Hypothalamus (tissue), 51 donors: ENCODE results near the gene SLC16A6.
"Not testable (repeated sequence)": the region's sequence is repeated elsewhere in the genome, so short reads cannot be mapped to it uniquely, and the experiment has no call there.

Experiments used
- DNase-seq, 51 donors: peaks; one replicate each; lab custom pipeline; 2025; lab: John Stamatoyannopoulos, UW

Gene SLC16A6

DNA sequence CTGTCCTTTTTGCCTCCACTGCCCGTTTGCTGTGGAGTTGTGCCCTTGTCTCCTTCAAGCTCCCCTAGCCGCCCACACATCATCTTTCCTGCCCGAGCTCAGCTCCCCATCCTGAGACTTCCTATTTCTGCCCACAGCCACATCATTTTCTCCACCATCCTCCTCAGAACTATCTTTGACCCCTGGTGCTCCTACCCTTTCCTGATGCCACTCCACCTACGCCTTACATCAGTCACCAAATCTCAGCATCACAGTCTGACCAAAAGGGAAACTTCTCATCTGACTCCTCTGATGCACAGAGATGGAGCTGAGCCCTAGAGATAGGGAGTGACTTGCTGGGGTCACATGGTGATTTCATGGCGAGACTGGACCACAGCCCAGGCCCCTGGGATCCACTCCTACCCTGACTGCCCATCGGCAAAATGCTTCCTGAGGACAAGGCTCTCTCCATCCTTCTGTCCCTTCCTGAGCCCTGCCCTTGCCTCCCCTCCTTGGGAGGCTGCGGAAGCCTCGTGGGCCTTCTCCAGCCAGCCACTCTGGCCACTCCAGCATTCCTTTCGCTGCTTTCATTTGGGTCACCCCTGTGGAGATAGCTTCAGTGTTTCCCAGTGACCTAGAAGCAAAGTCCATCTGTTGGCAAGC is 62.8 kb downstream of the SLC16A6 start:
- DNase-seq: not testable (repeated sequence)

DNA sequence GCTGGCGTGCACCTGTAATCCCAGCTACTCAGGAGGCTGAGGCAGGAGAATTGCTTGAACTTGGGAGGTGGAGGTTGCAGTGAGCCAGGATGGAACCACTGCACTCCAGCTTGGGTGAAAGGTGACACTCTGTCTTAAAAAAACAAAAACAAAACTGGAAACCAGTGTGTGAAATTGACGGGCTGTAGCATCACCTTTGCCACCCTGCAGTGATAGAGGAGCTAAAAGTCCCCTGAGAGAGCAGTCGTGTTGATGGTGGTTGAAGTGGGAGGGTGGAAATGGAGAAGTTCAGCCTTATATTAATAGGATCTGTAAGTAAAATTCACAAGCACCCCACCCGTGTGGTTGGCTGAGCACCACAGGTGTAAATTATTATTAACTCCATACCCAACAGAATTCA is 65.9 kb downstream of the SLC16A6 start:
- DNase-seq: not testable (repeated sequence)

DNA sequence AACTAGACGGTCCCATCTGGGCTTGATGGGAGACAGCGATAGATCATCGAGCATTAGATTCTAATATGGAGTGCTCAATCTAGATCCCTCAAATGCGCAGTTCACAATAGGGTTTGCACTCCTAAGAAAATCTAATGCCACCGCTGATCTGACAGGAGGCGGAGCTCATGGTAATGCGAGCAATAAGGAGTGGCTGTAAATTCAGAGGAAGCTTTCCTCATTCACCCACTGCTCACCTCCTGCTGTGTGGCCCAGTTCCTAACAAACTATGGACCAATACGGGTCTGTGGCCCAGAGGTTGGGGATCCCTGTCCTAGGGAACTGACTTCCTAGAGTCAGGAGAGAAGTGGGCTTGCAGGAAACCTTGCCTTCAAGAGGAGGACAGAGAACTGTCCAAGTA is 68.3 kb downstream of the SLC16A6 start:
- no peak for DNase-seq

DNA sequence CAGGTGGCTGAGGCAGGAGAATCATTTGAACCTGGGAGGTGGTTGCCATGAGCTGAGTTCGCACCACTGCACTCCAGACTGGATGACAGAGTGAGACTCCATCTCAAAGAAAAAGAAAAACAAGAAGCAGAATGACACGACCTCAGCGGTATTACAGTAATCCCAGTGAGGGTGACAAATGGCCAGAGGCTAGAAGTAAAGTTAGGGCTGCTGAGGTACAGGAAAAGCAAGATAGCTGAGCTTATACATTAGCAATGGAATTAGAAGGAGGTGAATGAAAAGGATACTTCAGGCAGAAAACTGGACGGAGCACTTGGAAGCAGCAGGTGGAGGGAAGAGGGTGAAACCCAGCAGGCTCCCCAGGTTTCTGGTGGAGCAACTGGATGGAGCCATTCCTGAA is 69.1 kb downstream of the SLC16A6 start:
- no peak for DNase-seq

GRCh38 chr17:68220786-68221185 is 70.1 kb downstream of the SLC16A6 start:
- DNase-seq: not testable (repeated sequence)

DNA sequence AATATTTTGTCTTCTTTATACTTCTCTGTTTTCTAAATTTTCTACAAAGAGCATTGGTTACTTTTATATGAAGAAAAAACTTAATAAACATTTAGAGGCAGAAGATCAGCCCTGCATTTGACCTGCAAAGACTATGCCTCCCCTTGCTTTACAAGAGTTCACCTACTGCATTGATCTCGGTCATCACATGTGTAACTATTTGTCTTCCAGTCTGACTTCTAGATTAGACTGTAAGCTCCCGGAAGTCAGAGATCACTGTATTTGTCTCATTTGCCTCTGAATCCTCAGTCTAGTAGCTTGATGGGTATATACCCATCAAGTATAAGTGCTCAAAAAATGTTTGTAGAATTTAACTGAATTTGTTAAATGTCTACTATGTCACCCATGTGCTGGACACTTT is 70.7 kb downstream of the SLC16A6 start:
- not testable (repeated sequence) for DNase-seq

DNA sequence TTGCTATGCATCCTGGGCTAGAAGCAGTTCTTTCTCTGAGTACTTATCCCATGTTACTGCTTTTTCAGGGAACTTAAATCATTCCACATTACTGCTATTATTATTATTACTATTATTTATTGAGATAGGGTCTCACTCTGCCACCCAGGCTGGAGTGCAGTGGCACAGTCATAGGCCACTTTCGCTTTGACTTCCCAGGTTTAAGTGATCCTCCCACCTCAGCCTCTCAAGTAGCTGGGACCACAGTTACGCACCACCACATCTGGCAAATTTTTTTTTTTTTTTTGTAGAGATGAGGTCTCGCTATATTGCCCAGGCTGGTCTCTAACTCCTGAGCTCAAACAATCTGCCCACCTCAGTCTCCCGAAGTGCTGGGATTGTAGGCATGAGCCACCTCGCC is 71.5 kb downstream of the SLC16A6 start:
- not testable (repeated sequence) for DNase-seq
